SK-N-SH (cell line): ENCODE data around the gene HHEX. TPM values are rescaled to one million over a fixed set of nuclear protein-coding genes. Genes with fewer than 3 reads are reported as not detected.

Experiments
- CTCF ChIA-PET: fragments of 300-600, 350-600 bp; formaldehyde crosslinking; extraction: SDS; loops from one replicate; lab custom pipeline; 2021; lab: Yijun Ruan, JAX
- POLR2A ChIA-PET: fragments of 350-600 bp; sonication (Branson Sonifier 250); formaldehyde crosslinking; extraction: SDS; loops from one replicate; lab custom pipeline; 2020; ENCODE audit warnings: antibody characterized with exemption, inconsistent platforms; lab: Yijun Ruan, JAX
- DNase-seq: peaks from one replicate; pipeline ENCODE4 v3.0.0; 2012
- H2AFZ ChIP-seq: fragments of 200-600 bp; sonication (generic); 2 replicates; pipeline ENCODE4 v1.8.1; 2016; ENCODE audit warnings: antibody characterized with exemption, mild to moderate bottlenecking, low read depth
- H3F3A ChIP-seq: fragments of 200-600 bp; sonication (generic); replicated peaks from 2 replicates; pipeline ENCODE3; 2016; ENCODE audit warnings: antibody characterized with exemption, mild to moderate bottlenecking; ENCODE audit not compliant: insufficient read depth
- H3K27ac ChIP-seq, 2 experiments: fragments of 200-500 bp in 1 of 2; fragments of 200-600 bp in 1 of 2; sonication (Bioruptor generic) in 1 of 2; sonication (generic), shearing (Covaris generic) in 1 of 2; 2 replicates each; pipeline versions ENCODE4 v1.5.1 to v1.6.1; 2014 to 2016; ENCODE audit warnings: low read depth in 2 of 2, inconsistent platforms in 1 of 2, low read length in 1 of 2, mild to moderate bottlenecking in 1 of 2, mixed read lengths in 1 of 2
- H3K27me3 ChIP-seq: fragments of 200-600 bp; sonication (generic), shearing (Covaris generic); 2 replicates; pipeline ENCODE4 v1.6.1; 2016; ENCODE audit warnings: mixed run types; ENCODE audit not compliant: insufficient read depth
- H3K36me3 ChIP-seq, 2 experiments: fragments of 200-500 bp in 1 of 2; fragments of 200-600 bp in 1 of 2; sonication (Bioruptor generic) in 1 of 2; sonication (generic) in 1 of 2; replicated peaks in 1 of 2; 2 replicates each; pipeline versions ENCODE3 to v1.5.1; 2014 to 2016; ENCODE audit warnings: low read length in 1 of 2, mild to moderate bottlenecking in 1 of 2; ENCODE audit not compliant: insufficient read depth in 2 of 2, control insufficient read depth in 1 of 2
- H3K4me1 ChIP-seq, 2 experiments: fragments of 200-500 bp in 1 of 2; fragments of 200-600 bp in 1 of 2; sonication (Bioruptor generic) in 1 of 2; sonication (generic), shearing (Covaris generic) in 1 of 2; 2 replicates each; pipeline versions ENCODE4 v1.5.1 to v1.6.1; 2014 to 2016; ENCODE audit warnings: low read depth in 1 of 2, low read length in 1 of 2, mixed run types in 1 of 2; ENCODE audit not compliant: insufficient read depth in 2 of 2, control insufficient read depth in 1 of 2
- H3K4me2 ChIP-seq: fragments of 200-600 bp; sonication (generic), shearing (Covaris generic); 2 replicates; pipeline ENCODE4 v1.6.1; 2017; ENCODE audit warnings: mixed run types
- H3K4me3 ChIP-seq, 2 experiments: fragments of 200-500 bp in 1 of 2; fragments of 200-600 bp in 1 of 2; sonication (Bioruptor generic) in 1 of 2; sonication (generic), shearing (Covaris generic) in 1 of 2; 2 replicates each; pipeline versions ENCODE4 v1.5.1 to v1.8.1; 2014 to 2016; ENCODE audit warnings: low read depth in 2 of 2, inconsistent platforms in 1 of 2, low read length in 1 of 2, mild to moderate bottlenecking in 1 of 2, mixed read lengths in 1 of 2, moderate library complexity in 1 of 2
- H3K79me2 ChIP-seq: fragments of 200-600 bp; sonication (generic); 2 replicates; pipeline ENCODE4 v1.8.1; 2017; ENCODE audit warnings: mild to moderate bottlenecking; ENCODE audit not compliant: insufficient read depth
- H3K9ac ChIP-seq: fragments of 200-600 bp; sonication (generic); 2 replicates; pipeline ENCODE4 v1.6.1; 2017; ENCODE audit warnings: mixed run types
- H3K9me2 ChIP-seq: fragments of 200-600 bp; sonication (generic); 2 replicates; pipeline ENCODE4 v1.6.1; 2017; ENCODE audit warnings: mixed run types
- H3K9me3 ChIP-seq: fragments of 200-600 bp; sonication (generic); 2 replicates; pipeline ENCODE4 v1.6.1; 2017; ENCODE audit warnings: mixed run types, mild to moderate bottlenecking, moderate library complexity
- H4K20me1 ChIP-seq: fragments of 200-600 bp; sonication (generic); 2 replicates; pipeline ENCODE4 v1.6.1; 2017; ENCODE audit warnings: mild to moderate bottlenecking, mixed run types; ENCODE audit not compliant: insufficient read depth
- ELF1 ChIP-seq: IDR thresholded peaks from 2 replicates; pipeline ENCODE4 v1.4.0; 2012
- FOXJ3 ChIP-seq: sonication (generic); formaldehyde crosslinking; IDR thresholded peaks from 2 replicates; pipeline ENCODE4 v1.5.1; 2020; ENCODE audit warnings: mild to moderate bottlenecking, missing genetic modification reagents
- FOXM1 ChIP-seq: IDR thresholded peaks from 2 replicates; pipeline ENCODE4 v1.4.0; 2012; ENCODE audit warnings: low read depth, mild to moderate bottlenecking
- RCOR1 ChIP-seq: fragments of 150-350 bp; IDR thresholded peaks from 2 replicates; pipeline ENCODE4 v1.6.1; 2017; ENCODE audit warnings: antibody characterized with exemption, low read length
- RFX5 ChIP-seq: IDR thresholded peaks from 2 replicates; pipeline ENCODE4 v1.6.1; 2012; ENCODE audit warnings: mild to moderate bottlenecking, improper control_type of control experiment, low read length
- RXRA ChIP-seq: IDR thresholded peaks from 2 replicates; pipeline ENCODE4 v1.4.0; 2012; ENCODE audit warnings: low read depth, mild to moderate bottlenecking, borderline replicate concordance
- TAF1 ChIP-seq: IDR thresholded peaks from 2 replicates; pipeline ENCODE4 v1.6.1; 2012; ENCODE audit warnings: low read depth, mild to moderate bottlenecking, low read length, moderate library complexity, borderline replicate concordance
- TCF12 ChIP-seq: IDR thresholded peaks from 2 replicates; pipeline ENCODE4 v1.4.0; 2012
- WGBS: methylation state at CpG from one replicate; pipeline ENCODE4 v1.1.6; 2017; ENCODE audit warnings: low lambda C conversion rate; 5-methylcytosine and 5-hydroxymethylcytosine counted together
- polyA plus RNA-seq, 3 experiments: library from polyadenylated mRNA; depleted of rRNA; stranded (reverse); fragments of >200 nt; gene quantifications; 2 replicates each; pipeline ENCODE4 v1.2.3, GENCODE V29; 2012
- TF ChIP-seq, protein P1 (sequence below): fragments of 150-350 bp; IDR thresholded peaks from 2 replicates; pipeline ENCODE4 v1.6.1; 2016; ENCODE audit warnings: mild to moderate bottlenecking, low read depth, low read length
- TF ChIP-seq, protein P2 (sequence below): IDR thresholded peaks from 2 replicates; pipeline ENCODE4 v1.6.1; 2012; ENCODE audit warnings: mild to moderate bottlenecking, low read depth, low read length, moderate library complexity

HHEX gene
- polyA plus RNA-seq, 1 of the 3 experiments (the other 2 are of a cell fraction) = 1.1 TPM

DNA sequence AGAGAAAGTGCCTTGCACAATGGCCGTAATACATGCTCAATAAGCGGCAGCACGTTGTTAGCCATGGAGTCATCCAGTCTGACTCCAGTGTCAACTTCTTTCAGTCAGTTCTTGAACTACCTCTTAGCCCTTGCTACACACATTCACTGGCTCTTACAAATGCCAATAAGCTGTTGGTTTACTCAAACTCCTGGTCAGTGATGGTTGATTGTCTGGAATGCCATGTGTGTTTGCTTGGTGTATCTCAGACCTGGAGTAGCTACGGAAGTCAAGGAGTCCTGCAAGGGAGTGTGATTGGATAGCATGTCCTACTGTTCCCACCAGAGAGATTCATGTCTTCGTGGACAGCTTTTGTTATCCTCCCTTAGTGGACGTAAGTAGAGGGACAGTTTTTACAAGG is 37.4 kb downstream of the HHEX start:
- H3K9ac ChIP-seq = no peak overlapping the region
- TF ChIP-seq RFX5 (no peak), ELF1 (no peak), RCOR1 (no peak), FOXJ3 (CRISPR knock-in tag) (no peak)
- H3K4me3 ChIP-seq = no peak overlapping the region
- no peaks in the 10 kb centered on the region for H4K20me1 ChIP-seq
- H3K4me1 ChIP-seq = peaks cover 0 to 8% of the 10 kb centered on the region in 2 experiments; a peak in 1 of 4 replicates
- POLR2A ChIA-PET = no interaction called here
- no peaks in the 10 kb centered on the region for H3K9me3 ChIP-seq
- H3K9me2 ChIP-seq = no peaks in the 10 kb centered on the region
- H2AFZ ChIP-seq = no peak overlapping the region
- no peaks in the 10 kb centered on the region for H3K36me3 ChIP-seq
- no peak for DNase-seq
- H3K4me2 ChIP-seq = no peak overlapping the region
- WGBS = 72% methylated on average over 6 of the region's 6 CpGs
- no peak overlapping the region for H3K27ac ChIP-seq
- H3K79me2 ChIP-seq = no peaks in the 10 kb centered on the region
- no peaks in the 10 kb centered on the region for H3K27me3 ChIP-seq
- CTCF ChIA-PET = no interaction called here
- H3F3A ChIP-seq = no peaks in the 10 kb centered on the region

DNA sequence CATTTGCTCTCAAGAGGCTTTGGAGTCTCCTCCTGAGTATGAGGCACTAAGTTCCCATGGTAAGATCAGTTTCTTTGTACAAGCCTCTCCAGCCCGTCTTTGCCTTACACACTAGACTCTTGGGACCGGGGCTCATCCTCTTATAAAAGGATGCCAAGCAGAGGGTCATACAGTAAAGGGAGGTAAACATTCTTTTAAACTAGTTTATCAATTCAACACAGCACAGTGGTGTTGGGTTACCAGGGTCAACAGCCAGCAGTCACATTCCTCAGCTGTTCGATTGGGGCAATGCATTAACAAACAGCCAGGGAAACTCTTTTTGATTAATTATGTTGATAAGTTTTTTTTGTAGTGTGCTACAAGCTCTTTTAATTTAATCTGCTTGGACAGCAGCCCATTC is 37.8 kb downstream of the HHEX start:
- no peaks in the 10 kb centered on the region for H3K27me3 ChIP-seq
- no peaks in the 10 kb centered on the region for H3K79me2 ChIP-seq
- H3K9me3 ChIP-seq = no peaks in the 10 kb centered on the region
- H3K4me2 ChIP-seq = no peak overlapping the region
- H3K27ac ChIP-seq = no peak overlapping the region
- H3K36me3 ChIP-seq = no peaks in the 10 kb centered on the region
- H3K4me1 ChIP-seq = peaks cover 0 to 8% of the 10 kb centered on the region in 2 experiments; a peak in 1 of 4 replicates
- no peak overlapping the region for H3K4me3 ChIP-seq
- POLR2A ChIA-PET = no interaction called here
- CTCF ChIA-PET = no interaction called here
- no peaks in the 10 kb centered on the region for H3F3A ChIP-seq
- no peaks in the 10 kb centered on the region for H3K9me2 ChIP-seq
- H4K20me1 ChIP-seq = no peaks in the 10 kb centered on the region
- WGBS = 44% methylated on average over 3 of the region's 3 CpGs
- peak; percentile 10 for DNase-seq
- no peak overlapping the region for H2AFZ ChIP-seq
- H3K9ac ChIP-seq = no peak overlapping the region
- TF ChIP-seq FOXM1 (no peak), RXRA (no peak), RCOR1 (peak; percentile 52; the same call in 1 of the 2 replicates), TAF1 (no peak), TCF12 (no peak)
- TF ChIP-seq, protein P1, sequence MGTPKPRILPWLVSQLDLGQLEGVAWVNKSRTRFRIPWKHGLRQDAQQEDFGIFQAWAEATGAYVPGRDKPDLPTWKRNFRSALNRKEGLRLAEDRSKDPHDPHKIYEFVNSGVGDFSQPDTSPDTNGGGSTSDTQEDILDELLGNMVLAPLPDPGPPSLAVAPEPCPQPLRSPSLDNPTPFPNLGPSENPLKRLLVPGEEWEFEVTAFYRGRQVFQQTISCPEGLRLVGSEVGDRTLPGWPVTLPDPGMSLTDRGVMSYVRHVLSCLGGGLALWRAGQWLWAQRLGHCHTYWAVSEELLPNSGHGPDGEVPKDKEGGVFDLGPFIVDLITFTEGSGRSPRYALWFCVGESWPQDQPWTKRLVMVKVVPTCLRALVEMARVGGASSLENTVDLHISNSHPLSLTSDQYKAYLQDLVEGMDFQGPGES = no peak
- TF ChIP-seq, protein P2, sequence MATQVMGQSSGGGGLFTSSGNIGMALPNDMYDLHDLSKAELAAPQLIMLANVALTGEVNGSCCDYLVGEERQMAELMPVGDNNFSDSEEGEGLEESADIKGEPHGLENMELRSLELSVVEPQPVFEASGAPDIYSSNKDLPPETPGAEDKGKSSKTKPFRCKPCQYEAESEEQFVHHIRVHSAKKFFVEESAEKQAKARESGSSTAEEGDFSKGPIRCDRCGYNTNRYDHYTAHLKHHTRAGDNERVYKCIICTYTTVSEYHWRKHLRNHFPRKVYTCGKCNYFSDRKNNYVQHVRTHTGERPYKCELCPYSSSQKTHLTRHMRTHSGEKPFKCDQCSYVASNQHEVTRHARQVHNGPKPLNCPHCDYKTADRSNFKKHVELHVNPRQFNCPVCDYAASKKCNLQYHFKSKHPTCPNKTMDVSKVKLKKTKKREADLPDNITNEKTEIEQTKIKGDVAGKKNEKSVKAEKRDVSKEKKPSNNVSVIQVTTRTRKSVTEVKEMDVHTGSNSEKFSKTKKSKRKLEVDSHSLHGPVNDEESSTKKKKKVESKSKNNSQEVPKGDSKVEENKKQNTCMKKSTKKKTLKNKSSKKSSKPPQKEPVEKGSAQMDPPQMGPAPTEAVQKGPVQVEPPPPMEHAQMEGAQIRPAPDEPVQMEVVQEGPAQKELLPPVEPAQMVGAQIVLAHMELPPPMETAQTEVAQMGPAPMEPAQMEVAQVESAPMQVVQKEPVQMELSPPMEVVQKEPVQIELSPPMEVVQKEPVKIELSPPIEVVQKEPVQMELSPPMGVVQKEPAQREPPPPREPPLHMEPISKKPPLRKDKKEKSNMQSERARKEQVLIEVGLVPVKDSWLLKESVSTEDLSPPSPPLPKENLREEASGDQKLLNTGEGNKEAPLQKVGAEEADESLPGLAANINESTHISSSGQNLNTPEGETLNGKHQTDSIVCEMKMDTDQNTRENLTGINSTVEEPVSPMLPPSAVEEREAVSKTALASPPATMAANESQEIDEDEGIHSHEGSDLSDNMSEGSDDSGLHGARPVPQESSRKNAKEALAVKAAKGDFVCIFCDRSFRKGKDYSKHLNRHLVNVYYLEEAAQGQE = no peak
